Kidney glomerular epithelial cell (primary cell): ENCODE results near the gene RTEL1.
A peak's percentile ranks its signal among the peaks of the same experiment; 100 is the strongest.
"Not testable (repeated sequence)": the region's sequence is repeated elsewhere in the genome, so short reads cannot be mapped to it uniquely, and the experiment has no call there.

Source experiments
- DNase-seq: peaks from one replicate; lab custom pipeline; 2025; lab: John Stamatoyannopoulos, UW

The RTEL1 gene, protein sequence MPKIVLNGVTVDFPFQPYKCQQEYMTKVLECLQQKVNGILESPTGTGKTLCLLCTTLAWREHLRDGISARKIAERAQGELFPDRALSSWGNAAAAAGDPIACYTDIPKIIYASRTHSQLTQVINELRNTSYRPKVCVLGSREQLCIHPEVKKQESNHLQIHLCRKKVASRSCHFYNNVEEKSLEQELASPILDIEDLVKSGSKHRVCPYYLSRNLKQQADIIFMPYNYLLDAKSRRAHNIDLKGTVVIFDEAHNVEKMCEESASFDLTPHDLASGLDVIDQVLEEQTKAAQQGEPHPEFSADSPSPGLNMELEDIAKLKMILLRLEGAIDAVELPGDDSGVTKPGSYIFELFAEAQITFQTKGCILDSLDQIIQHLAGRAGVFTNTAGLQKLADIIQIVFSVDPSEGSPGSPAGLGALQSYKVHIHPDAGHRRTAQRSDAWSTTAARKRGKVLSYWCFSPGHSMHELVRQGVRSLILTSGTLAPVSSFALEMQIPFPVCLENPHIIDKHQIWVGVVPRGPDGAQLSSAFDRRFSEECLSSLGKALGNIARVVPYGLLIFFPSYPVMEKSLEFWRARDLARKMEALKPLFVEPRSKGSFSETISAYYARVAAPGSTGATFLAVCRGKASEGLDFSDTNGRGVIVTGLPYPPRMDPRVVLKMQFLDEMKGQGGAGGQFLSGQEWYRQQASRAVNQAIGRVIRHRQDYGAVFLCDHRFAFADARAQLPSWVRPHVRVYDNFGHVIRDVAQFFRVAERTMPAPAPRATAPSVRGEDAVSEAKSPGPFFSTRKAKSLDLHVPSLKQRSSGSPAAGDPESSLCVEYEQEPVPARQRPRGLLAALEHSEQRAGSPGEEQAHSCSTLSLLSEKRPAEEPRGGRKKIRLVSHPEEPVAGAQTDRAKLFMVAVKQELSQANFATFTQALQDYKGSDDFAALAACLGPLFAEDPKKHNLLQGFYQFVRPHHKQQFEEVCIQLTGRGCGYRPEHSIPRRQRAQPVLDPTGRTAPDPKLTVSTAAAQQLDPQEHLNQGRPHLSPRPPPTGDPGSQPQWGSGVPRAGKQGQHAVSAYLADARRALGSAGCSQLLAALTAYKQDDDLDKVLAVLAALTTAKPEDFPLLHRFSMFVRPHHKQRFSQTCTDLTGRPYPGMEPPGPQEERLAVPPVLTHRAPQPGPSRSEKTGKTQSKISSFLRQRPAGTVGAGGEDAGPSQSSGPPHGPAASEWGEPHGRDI (N-terminal part only)

DNA sequence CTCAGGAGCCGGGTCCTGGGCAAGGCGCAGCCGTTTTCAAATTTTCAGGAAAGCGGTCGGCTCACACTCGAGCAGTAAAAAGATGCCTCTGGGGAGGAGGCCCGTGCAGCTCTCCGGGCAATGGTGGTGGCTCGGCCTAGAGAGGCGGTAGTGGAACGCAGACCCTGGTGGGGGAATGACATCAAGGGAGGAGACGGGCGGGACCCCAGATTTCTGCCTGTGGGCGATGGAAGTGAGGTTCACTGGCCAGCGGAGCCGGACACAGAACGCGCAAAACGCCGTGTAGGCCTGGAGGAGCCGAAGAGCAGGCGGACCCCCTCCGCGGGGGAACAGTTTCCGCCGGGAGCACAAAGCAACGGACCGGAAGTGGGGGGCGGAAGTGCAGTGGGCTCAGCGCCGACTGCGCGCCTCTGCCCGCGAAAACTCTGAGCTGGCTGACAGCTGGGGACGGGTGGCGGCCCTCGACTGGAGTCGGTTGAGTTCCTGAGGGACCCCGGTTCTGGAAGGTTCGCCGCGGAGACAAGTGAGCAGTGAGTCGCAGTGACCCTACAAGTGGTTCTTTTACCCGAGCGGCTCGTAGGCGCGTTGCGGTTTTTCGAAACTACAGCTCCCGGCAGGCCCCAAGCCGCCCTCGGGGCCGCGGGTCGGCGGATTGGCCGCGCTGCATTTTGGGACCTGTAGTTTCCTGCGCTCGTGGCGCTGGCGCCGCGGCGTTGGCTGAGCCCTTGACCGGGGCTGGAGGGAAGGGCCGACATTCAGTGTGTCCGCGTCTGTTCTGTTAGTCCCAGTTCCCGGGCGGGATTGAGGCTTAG lies at the start of gene RTEL1:
RTEL1 (plus strand) TSS at position 376 of the 812 bp plus-strand sequence. CDS start 1,091 bp downstream, outside the sequence.
- peak; percentile 92 for DNase-seq

- DNase-seq, result no peak
Observed at GRCh38 chr20:63610581-63611435, 47.3 kb upstream of the RTEL1 start.

DNA sequence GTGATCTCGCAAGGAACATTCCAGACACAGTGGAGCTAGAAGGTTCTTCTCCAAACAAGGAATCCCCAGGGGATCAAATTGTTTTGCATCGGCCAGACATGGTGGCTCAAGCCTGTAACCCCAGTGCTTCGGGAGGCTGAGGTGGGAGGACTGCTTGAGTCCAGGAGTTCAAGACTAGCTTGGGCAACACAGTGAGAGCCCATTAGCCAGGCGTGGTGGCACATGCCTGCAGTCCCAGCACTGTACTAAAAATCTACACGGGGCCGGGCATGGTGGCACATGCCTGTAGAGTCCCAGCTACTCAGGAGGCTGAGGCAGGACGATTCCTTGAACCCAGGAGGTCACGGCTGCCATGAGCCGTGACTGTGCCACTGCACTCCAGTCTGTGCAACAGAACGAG lies 46.5 kb upstream of the RTEL1 start:
- no peak for DNase-seq

DNA sequence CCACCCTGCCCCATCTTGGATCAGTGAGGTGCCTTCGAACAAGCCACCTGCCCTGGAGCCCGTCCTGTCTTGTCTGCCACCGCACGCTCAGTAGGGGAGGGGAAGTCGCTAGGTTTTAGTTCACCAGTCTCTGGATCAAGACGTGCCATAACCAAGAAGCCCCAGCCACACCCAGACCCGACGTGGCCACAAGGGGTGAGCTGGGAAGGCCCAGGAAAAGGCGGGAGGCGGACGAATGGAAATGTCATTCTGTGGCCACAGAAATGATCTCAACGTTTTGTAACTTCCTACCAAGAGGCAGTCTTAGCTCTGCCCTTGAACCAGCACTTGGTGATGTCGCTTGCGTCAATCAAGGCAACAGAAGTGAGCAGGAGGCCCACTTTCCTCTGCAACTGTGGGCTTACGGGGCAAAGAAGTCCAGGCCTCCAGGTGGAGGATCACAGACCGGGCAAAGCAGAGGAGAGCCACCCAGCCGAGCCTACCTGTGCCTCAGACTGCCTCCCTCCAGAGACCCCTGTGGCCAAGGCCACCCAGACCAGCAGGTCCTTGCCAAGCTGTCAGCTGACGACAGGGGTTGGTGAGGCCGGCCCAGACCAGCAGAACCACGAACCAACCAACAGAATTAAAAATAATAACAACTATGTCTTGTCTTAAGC lies 45.7 kb upstream of the RTEL1 start:
- DNase-seq, result no peak

DNA sequence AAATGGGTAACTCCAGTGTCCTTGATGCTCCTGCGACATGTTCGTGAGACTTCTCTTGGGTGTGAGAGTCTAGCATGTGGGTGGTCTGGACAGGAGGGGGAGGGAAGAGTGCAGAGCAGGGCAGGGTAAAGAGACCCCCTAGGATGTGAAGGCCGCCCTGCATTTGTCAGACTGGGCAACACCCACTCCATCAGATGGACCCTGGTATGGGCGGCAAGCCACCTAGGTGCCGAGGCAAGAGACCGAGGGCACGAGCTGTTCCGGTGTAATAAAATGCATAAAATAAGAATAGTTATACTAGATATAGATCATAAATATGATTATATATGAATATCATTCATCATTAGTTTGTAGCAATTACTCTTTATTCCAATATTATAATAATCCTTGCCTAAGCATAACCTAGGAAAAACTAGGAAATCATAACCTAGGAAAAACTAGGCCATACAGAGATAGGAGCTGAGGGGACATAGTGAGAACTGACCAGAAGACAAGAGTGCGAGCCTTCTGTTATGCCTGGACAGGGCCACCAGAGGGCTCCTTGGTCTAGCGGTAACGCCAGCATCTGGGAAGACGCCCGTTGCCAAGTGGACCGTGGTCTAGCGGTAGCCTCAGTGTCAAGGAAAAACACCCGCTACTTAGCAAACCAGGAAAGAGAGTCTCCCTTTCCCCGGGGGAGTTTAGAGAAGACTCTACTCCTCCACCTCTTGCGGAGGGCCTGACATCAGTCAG lies 44.1 kb upstream of the RTEL1 start:
- DNase-seq, result not testable (repeated sequence)

DNA sequence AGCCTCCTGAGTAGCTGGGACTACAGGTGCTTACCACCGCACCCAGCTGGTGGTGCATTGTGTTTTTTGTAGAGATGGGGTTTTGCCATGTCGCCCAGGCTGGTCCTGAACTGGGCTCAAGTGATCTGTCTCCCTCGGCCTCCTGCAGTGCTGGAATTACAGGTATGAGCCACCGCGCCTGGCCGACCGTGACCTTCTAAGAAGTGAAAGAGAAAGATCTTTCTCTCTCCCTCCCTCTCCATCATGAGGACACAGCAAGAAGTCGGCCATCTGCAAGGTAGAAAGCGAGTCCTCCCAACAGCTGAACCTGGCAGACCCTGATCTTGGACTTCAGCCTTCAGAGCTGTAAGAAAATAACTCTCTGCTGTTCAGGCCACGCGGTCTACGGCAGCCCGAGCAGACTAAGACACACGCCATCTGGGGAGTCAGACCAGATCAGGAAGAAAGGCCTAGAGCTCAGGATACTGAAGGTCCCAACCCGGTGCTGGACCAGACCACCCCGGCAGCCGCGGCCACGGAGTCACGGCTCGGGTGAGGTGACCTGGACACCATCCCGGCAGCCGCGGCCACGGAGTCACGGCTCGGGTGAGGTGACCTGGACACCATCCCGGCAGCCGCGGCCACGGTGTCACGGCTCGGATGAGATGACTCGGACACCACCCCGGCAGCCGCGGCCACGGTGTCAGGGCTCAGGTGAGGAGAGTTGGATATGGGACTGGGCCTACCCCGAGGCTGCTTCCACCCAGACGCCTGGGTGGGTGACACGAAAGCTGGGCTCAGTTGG lies 40.8 kb upstream of the RTEL1 start:
- no peak for DNase-seq

DNA sequence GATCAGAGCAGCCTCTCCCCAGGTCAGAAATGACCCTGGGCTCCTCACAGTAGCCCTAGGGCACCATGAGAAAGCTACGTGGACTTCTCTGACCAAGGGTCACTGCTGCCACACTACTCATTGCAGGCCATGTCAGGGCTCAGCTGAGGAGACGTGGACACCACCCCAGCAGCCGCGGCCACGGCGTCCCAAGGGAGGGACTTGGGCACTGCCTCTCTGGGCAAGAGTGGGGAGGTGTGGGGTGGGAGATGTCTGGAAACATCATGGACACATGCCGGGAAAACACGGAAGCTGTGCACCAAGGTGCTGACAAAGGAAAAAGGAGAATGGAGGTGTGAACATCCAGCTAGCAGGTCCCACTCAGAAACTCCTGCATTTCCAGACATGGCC lies 40.2 kb upstream of the RTEL1 start:
- no peak for DNase-seq

DNA sequence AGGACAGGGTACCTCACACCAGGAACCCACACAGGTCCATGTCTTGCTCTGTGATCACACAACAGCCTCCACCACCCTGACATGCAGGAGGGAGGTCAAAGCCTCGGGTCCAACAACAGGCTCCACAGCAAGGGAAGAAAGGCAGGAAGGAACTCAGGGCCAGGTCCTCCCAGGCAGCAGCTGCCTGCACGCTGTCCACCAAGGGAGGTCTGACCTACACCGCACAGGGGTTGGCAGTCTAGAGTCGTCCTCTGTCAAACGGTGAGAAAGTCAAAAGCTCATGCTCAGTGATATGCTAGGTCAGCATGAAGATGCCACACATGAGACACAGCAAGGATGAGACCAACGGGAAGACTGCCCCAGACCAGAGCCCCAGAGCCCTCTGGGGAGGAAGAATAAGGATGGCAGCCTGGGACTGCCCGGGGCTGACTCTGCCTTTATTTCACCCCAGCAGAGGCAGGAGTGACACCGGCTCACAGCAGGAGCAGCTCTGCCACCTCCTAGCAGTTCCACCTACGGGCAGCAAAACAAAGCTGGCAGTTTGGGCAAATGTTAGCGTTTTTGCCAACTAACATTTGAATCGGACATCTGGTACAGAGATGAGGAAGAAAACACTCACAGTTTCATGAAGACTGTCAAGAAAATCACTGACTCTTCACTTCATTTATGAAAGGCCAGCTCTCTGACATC lies 39.7 kb upstream of the RTEL1 start:
- DNase-seq, result no peak

GRCh38 chr20:63619086-63619485 lies 39.0 kb upstream of the RTEL1 start:
- DNase-seq, result no peak

DNA sequence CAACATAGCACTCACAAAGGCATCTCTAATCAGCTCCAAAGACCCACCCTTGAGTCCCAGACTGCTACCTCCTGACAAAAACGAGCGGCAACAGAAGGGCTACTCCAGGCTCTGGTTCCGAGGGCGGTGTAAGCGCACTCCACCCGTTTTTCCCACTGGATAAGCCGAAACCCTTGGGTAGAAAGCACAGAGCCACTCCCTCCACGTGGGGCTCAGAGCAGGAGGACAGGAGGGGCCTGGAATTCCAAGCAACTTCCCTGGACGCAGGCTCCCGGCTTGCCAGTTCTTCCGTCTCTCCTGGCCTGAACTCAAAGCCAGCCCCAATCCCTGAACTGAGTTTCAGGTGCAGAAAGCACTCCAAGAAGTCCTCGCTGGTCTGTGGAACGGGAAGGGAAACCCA lies 38.6 kb upstream of the RTEL1 start:
- no peak for DNase-seq

GRCh38 chr20:63620991-63621390 lies 37.1 kb upstream of the RTEL1 start:
- DNase-seq, result no peak

GRCh38 chr20:63622096-63622495 lies 36.0 kb upstream of the RTEL1 start:
- no peak for DNase-seq

DNA sequence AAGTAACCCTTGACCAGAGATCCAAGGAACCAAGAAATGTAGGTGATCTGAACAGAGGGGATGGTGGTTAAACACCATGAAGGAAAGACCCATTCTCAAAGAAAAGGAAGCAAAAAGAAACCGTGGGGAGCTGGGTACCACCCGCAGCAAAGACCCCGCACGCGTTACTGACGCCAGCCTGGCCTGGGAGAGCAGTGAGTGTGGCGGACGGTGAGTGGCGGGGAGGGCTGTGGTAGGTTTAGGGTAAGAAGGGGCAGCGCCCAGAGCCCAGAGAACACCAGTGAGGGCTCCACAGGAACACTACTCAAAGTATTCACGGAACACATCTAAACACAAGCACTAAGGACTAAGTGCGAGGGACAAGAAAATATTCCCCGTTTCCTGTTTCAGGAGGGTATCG lies 35.4 kb upstream of the RTEL1 start:
- no peak for DNase-seq

- no peak for DNase-seq
Observed at GRCh38 chr20:63624486-63624885, 33.6 kb upstream of the RTEL1 start.

GRCh38 chr20:63625771-63626423 lies 32.2 kb upstream of the RTEL1 start:
- peak; percentile 28 for DNase-seq

- DNase-seq, result peak; percentile 67
Observed at GRCh38 chr20:63626424-63627128, 31.5 kb upstream of the RTEL1 start, which contains the start of gene GMEB2. TSS of gene GMEB2 (minus strand) at chr20:63627101. CDS start at chr20:63619397, 7,704 bp downstream.
